ENCODE results near the gene WNT3.

The WNT3 gene

GRCh38 chr17:46722662-46723285, 95.7 kb downstream of the WNT3 start:
- no peak for DNase-seq

- DNase-seq: no peak
Measured at GRCh38 chr17:46720408-46720807, 98.1 kb downstream of the WNT3 start.

GRCh38 chr17:46719891-46720290, 98.6 kb downstream of the WNT3 start:
- no peak for DNase-seq

- no peak for DNase-seq
Measured at GRCh38 chr17:46717999-46718398, 100.5 kb downstream of the WNT3 start.
